ENCODE measurements around the gene MYL12A. TPM values are rescaled to one million over a fixed set of nuclear protein-coding genes. Genes with fewer than 3 reads are reported as not detected.
A peak's percentile ranks its signal among the peaks of the same experiment; 100 is the strongest.

The MYL12A gene
- total and polyA plus RNA-seq, 2 of the 13 experiments (the other 11 are each of a cell fraction or from before 2014, with no cell fraction given): 261 to 277 TPM

DNA sequence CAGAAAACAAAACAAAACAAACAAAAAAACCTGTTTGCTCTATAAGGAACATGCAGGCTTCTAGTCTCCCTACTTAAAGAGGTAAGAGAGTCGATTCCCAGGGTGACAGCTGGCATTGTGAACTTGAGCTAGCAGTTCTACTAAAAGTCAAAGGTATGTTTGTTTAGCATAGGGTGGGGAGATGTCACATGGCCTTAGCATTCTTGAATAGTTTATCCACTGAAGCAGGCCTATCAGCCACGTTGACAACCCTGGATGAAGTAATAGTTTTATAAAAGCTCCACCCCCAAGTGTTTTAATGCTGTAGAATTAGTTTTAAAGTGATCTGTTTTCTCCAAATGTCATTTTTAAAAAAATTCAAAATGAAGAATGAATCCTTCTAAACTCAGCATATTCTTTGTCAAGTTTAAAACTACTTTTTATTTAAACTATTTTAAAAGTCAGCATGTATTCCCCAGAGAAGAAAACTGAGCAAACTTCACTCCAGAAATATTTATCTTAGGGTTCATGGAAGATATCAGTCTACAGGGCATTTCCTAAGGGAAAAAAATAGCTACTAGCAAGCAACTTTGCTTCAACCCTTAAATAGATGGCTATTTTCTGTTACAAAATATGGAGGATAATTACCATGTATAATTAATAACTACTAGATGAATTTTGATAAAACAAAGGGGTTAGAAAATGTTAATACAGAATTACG lies 29.5 kb upstream of the MYL12A start (continued):
- TF ChIP-seq, protein P1, sequence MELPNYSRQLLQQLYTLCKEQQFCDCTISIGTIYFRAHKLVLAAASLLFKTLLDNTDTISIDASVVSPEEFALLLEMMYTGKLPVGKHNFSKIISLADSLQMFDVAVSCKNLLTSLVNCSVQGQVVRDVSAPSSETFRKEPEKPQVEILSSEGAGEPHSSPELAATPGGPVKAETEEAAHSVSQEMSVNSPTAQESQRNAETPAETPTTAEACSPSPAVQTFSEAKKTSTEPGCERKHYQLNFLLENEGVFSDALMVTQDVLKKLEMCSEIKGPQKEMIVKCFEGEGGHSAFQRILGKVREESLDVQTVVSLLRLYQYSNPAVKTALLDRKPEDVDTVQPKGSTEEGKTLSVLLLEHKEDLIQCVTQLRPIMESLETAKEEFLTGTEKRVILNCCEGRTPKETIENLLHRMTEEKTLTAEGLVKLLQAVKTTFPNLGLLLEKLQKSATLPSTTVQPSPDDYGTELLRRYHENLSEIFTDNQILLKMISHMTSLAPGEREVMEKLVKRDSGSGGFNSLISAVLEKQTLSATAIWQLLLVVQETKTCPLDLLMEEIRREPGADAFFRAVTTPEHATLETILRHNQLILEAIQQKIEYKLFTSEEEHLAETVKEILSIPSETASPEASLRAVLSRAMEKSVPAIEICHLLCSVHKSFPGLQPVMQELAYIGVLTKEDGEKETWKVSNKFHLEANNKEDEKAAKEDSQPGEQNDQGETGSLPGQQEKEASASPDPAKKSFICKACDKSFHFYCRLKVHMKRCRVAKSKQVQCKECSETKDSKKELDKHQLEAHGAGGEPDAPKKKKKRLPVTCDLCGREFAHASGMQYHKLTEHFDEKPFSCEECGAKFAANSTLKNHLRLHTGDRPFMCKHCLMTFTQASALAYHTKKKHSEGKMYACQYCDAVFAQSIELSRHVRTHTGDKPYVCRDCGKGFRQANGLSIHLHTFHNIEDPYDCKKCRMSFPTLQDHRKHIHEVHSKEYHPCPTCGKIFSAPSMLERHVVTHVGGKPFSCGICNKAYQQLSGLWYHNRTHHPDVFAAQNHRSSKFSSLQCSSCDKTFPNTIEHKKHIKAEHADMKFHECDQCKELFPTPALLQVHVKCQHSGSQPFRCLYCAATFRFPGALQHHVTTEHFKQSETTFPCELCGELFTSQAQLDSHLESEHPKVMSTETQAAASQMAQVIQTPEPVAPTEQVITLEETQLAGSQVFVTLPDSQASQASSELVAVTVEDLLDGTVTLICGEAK (IDR thresholded peaks at IDR 0.05): no peak
- TF ChIP-seq, protein P1 (CRISPR knock-in tag; IDR thresholded peaks at IDR 0.05): no peak
- TF ChIP-seq DPF2 (CRISPR knock-in tag; IDR thresholded peaks at IDR 0.05; ENCODE audit: borderline replicate concordance, low read depth) (no peak), ARHGAP35 (CRISPR knock-in tag; IDR thresholded peaks at IDR 0.05; ENCODE audit: borderline replicate concordance) (no peak), ZNF143 (CRISPR knock-in tag; IDR thresholded peaks at IDR 0.05) (no peak), ZNF569 (CRISPR knock-in tag; IDR thresholded peaks at IDR 0.05; ENCODE audit: borderline replicate concordance) (no peak), CEBPG (CRISPR knock-in tag; IDR thresholded peaks at IDR 0.05) (peak; percentile 61; the same call in 1 of the 2 replicates), SP5 (CRISPR knock-in tag; IDR thresholded peaks at IDR 0.05; ENCODE audit: borderline replicate concordance, low read depth) (peak; percentile 54)
- TF ChIP-seq, protein P2, sequence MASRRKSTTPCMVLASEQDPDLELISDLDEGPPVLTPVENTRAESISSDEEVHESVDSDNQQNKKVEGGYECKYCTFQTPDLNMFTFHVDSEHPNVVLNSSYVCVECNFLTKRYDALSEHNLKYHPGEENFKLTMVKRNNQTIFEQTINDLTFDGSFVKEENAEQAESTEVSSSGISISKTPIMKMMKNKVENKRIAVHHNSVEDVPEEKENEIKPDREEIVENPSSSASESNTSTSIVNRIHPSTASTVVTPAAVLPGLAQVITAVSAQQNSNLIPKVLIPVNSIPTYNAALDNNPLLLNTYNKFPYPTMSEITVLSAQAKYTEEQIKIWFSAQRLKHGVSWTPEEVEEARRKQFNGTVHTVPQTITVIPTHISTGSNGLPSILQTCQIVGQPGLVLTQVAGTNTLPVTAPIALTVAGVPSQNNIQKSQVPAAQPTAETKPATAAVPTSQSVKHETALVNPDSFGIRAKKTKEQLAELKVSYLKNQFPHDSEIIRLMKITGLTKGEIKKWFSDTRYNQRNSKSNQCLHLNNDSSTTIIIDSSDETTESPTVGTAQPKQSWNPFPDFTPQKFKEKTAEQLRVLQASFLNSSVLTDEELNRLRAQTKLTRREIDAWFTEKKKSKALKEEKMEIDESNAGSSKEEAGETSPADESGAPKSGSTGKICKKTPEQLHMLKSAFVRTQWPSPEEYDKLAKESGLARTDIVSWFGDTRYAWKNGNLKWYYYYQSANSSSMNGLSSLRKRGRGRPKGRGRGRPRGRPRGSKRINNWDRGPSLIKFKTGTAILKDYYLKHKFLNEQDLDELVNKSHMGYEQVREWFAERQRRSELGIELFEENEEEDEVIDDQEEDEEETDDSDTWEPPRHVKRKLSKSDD (CRISPR knock-in tag; IDR thresholded peaks at IDR 0.05; ENCODE audit: low read depth): no peak
- TF ChIP-seq, protein P3, sequence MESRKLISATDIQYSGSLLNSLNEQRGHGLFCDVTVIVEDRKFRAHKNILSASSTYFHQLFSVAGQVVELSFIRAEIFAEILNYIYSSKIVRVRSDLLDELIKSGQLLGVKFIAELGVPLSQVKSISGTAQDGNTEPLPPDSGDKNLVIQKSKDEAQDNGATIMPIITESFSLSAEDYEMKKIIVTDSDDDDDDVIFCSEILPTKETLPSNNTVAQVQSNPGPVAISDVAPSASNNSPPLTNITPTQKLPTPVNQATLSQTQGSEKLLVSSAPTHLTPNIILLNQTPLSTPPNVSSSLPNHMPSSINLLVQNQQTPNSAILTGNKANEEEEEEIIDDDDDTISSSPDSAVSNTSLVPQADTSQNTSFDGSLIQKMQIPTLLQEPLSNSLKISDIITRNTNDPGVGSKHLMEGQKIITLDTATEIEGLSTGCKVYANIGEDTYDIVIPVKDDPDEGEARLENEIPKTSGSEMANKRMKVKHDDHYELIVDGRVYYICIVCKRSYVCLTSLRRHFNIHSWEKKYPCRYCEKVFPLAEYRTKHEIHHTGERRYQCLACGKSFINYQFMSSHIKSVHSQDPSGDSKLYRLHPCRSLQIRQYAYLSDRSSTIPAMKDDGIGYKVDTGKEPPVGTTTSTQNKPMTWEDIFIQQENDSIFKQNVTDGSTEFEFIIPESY (CRISPR knock-in tag; IDR thresholded peaks at IDR 0.05): 0 out of 2 replicates have a peak, but pooled peaks have one; percentile 11
- TF ChIP-seq, protein P4, sequence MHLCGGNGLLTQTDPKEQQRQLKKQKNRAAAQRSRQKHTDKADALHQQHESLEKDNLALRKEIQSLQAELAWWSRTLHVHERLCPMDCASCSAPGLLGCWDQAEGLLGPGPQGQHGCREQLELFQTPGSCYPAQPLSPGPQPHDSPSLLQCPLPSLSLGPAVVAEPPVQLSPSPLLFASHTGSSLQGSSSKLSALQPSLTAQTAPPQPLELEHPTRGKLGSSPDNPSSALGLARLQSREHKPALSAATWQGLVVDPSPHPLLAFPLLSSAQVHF (CRISPR knock-in tag; IDR thresholded peaks at IDR 0.05): no peak
- TF ChIP-seq, protein P5, sequence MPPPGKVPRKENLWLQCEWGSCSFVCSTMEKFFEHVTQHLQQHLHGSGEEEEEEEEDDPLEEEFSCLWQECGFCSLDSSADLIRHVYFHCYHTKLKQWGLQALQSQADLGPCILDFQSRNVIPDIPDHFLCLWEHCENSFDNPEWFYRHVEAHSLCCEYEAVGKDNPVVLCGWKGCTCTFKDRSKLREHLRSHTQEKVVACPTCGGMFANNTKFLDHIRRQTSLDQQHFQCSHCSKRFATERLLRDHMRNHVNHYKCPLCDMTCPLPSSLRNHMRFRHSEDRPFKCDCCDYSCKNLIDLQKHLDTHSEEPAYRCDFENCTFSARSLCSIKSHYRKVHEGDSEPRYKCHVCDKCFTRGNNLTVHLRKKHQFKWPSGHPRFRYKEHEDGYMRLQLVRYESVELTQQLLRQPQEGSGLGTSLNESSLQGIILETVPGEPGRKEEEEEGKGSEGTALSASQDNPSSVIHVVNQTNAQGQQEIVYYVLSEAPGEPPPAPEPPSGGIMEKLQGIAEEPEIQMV (CRISPR knock-in tag; IDR thresholded peaks at IDR 0.05; ENCODE audit: low read depth): 0 out of 2 replicates have a peak, but pooled peaks have one; percentile 27
